Fibroblast of lung (primary cell): ENCODE measurements around the gene PDGFA. TPM values are rescaled to one million over a fixed set of nuclear protein-coding genes. Genes with fewer than 3 reads are reported as not detected.

Experiments used
- DNase-seq, 2 donors: peaks; one replicate each; pipeline versions ENCODE4 v3.0.0 to v3.0.0-alpha.2; 2010; ENCODE audit warnings: low read depth in 2 of 2
- H2AFZ ChIP-seq: 2 replicates; pipeline ENCODE4 v1.5.1; 2012; ENCODE audit warnings: low read length, control low read depth, inconsistent platforms
- H3K27ac ChIP-seq: 2 replicates; pipeline ENCODE4 v1.5.1; 2011; ENCODE audit warnings: low read length, control low read depth; ENCODE audit not compliant: insufficient read depth
- H3K27me3 ChIP-seq: 2 replicates; pipeline ENCODE4 v1.5.1; 2011; ENCODE audit warnings: mild to moderate bottlenecking, low read length; ENCODE audit not compliant: control insufficient read depth, insufficient read depth
- H3K36me3 ChIP-seq: 2 replicates; pipeline ENCODE4 v1.5.1; 2011; ENCODE audit warnings: low read length; ENCODE audit not compliant: control insufficient read depth, insufficient read depth
- H3K4me1 ChIP-seq: 2 replicates; pipeline ENCODE4 v1.5.1; 2011; ENCODE audit warnings: low read length; ENCODE audit not compliant: control insufficient read depth, insufficient read depth; ENCODE audit errors: extremely low read depth
- H3K4me2 ChIP-seq: 2 replicates; pipeline ENCODE4 v1.5.1; 2011; ENCODE audit warnings: low read length, control low read depth; ENCODE audit not compliant: insufficient read depth; ENCODE audit errors: extremely low read depth
- H3K4me3 ChIP-seq, 4 experiments: fragments of 200-600 bp in 1 of 4; sonication (generic) in 1 of 4; replicated peaks in 1 of 4; 2 replicates each; pipeline ENCODE4 v1.5.1; 2011 to 2016; ENCODE audit warnings: low read length in 4 of 4, low read depth in 3 of 4, mild to moderate bottlenecking in 3 of 4, control low read depth in 2 of 4, inconsistent platforms in 1 of 4, mixed read lengths in 1 of 4; ENCODE audit not compliant: insufficient read depth in 1 of 4; ENCODE audit errors: control extremely low read depth in 1 of 4
- H3K79me2 ChIP-seq: 2 replicates; pipeline ENCODE4 v1.5.1; 2012; ENCODE audit warnings: mild to moderate bottlenecking, low read length, inconsistent platforms; ENCODE audit not compliant: control insufficient read depth, insufficient read depth
- H3K9ac ChIP-seq: 2 replicates; pipeline ENCODE4 v1.5.1; 2011; ENCODE audit warnings: mild to moderate bottlenecking, low read length, control low read depth; ENCODE audit not compliant: insufficient read depth
- H3K9me3 ChIP-seq: 2 replicates; pipeline ENCODE4 v1.5.1; 2012; ENCODE audit warnings: low read depth, low read length; ENCODE audit not compliant: control insufficient read depth, insufficient read depth
- H4K20me1 ChIP-seq: 2 replicates; pipeline ENCODE4 v1.5.1; 2011; ENCODE audit warnings: low read length; ENCODE audit not compliant: control insufficient read depth, insufficient read depth; ENCODE audit errors: extremely low read depth
- CTCF ChIP-seq, 2 donors: IDR thresholded peaks in 1 of 2; conservative IDR thresholded peaks in 1 of 2; 1 replicate in 1 of 2; 2 replicates in 1 of 2; pipeline ENCODE4 v1.5.1; 2011 to 2012; ENCODE audit warnings: low read length in 2 of 2, control low read depth in 1 of 2, inconsistent platforms in 1 of 2, low read depth in 1 of 2, mild to moderate bottlenecking in 1 of 2
- EZH2 ChIP-seq: IDR thresholded peaks from 2 replicates; pipeline ENCODE4 v1.5.1; 2012; ENCODE audit warnings: low read length, control low read depth, mild to moderate bottlenecking; ENCODE audit errors: missing control alignments
- polyA plus RNA-seq, 2 donors: library from polyadenylated mRNA; depleted of rRNA in 1 of 2; stranded (reverse) in 1 of 2; unstranded in 1 of 2; fragments of >200 nt; gene quantifications; 2 replicates each; pipeline ENCODE4 v1.2.1, GENCODE V29; 2011 to 2012; ENCODE audit warnings: missing spikeins in 1 of 2
- total RNA-seq: library from RNA; depleted of rRNA; stranded (reverse); fragments of >200 nt; gene quantifications from 2 replicates; pipeline ENCODE4 v1.2.1, GENCODE V29; 2014

Gene PDGFA
- total and polyA plus RNA-seq, 2 donors (not counting 1 experiment from before 2014, with no cell fraction given), result 13.5 to 16.9 TPM

- no peak for DNase-seq
- H2AFZ ChIP-seq, result no peak overlapping the region
- no peaks in the 10 kb centered on the region for H3K9me3 ChIP-seq
- no peaks in the 10 kb centered on the region for H3K27me3 ChIP-seq
- H3K4me3 ChIP-seq, result no peak overlapping the region
- H3K4me2 ChIP-seq, result no peak overlapping the region
- no peak overlapping the region for H3K9ac ChIP-seq
- H4K20me1 ChIP-seq, result no peaks in the 10 kb centered on the region
- TF ChIP-seq EZH2 (no peak), CTCF (conservative IDR thresholded peaks at IDR 0.05 in 1 of 2, IDR thresholded peaks at IDR 0.05 in 1 of 2; ENCODE audit: low read depth in 1 of 2, low read length in 2 of 2) (no peak)
- H3K27ac ChIP-seq, result no peak overlapping the region
- no peaks in the 10 kb centered on the region for H3K79me2 ChIP-seq
- H3K4me1 ChIP-seq, result no peaks in the 10 kb centered on the region
- H3K36me3 ChIP-seq, result no peaks in the 10 kb centered on the region
Measured at GRCh38 chr7:490461-491291, 29.0 kb downstream of the PDGFA start.

GRCh38 chr7:489876-490275 is 29.8 kb downstream of the PDGFA start:
- TF ChIP-seq EZH2 (no peak), CTCF (conservative IDR thresholded peaks at IDR 0.05 in 1 of 2, IDR thresholded peaks at IDR 0.05 in 1 of 2; ENCODE audit: low read depth in 1 of 2, low read length in 2 of 2) (no peak)
- Histone ChIP-seq H3K9me3 (no peaks in the 10 kb centered on the region), H2AFZ (no peak overlapping the region), H4K20me1 (no peaks in the 10 kb centered on the region), H3K79me2 (no peaks in the 10 kb centered on the region), H3K4me2 (no peak overlapping the region), H3K27ac (no peak overlapping the region), H3K36me3 (no peaks in the 10 kb centered on the region), H3K4me1 (no peaks in the 10 kb centered on the region), H3K9ac (no peak overlapping the region), H3K27me3 (no peaks in the 10 kb centered on the region), H3K4me3 (no peak overlapping the region)
- DNase-seq, result no peak

GRCh38 chr7:486216-486743 is 33.4 kb downstream of the PDGFA start:
- no peak overlapping the region for H2AFZ ChIP-seq
- no peak for TF ChIP-seq EZH2
- no peak for TF ChIP-seq CTCF (conservative IDR thresholded peaks at IDR 0.05 in 1 of 2, IDR thresholded peaks at IDR 0.05 in 1 of 2; ENCODE audit: low read depth in 1 of 2, low read length in 2 of 2)
- H3K4me2 ChIP-seq, result no peak overlapping the region
- no peaks in the 10 kb centered on the region for H3K79me2 ChIP-seq
- H3K9me3 ChIP-seq, result no peaks in the 10 kb centered on the region
- no peaks in the 10 kb centered on the region for H4K20me1 ChIP-seq
- H3K27me3 ChIP-seq, result no peaks in the 10 kb centered on the region
- no peak overlapping the region for H3K4me3 ChIP-seq
- DNase-seq, result no peak
- H3K9ac ChIP-seq, result no peak overlapping the region
- H3K27ac ChIP-seq, result no peak overlapping the region
- no peaks in the 10 kb centered on the region for H3K36me3 ChIP-seq
- no peaks in the 10 kb centered on the region for H3K4me1 ChIP-seq
